ENCODE measurements around the gene GRK5.

DNA sequence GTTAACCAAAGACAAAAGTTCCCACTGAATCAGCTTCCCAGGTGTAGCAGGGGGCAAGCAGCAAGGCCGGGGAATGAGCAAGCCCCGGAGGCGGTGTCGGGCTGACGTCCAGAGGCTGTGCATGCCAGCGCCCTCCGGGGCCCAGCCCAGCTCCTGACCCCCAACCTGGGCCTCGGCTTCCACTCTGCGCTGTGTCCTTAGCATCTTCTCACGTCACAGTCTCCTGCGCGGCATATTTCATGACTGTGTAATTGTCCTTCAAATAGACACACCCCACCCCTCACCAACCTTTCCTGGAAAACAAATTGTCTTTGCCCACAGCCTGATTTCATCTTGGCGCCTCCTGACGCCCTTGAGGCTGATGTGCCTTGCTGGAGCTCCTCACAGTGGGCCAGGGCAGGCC lies 201.6 kb downstream of the GRK5 start:
- TF ChIP-seq, protein P1, sequence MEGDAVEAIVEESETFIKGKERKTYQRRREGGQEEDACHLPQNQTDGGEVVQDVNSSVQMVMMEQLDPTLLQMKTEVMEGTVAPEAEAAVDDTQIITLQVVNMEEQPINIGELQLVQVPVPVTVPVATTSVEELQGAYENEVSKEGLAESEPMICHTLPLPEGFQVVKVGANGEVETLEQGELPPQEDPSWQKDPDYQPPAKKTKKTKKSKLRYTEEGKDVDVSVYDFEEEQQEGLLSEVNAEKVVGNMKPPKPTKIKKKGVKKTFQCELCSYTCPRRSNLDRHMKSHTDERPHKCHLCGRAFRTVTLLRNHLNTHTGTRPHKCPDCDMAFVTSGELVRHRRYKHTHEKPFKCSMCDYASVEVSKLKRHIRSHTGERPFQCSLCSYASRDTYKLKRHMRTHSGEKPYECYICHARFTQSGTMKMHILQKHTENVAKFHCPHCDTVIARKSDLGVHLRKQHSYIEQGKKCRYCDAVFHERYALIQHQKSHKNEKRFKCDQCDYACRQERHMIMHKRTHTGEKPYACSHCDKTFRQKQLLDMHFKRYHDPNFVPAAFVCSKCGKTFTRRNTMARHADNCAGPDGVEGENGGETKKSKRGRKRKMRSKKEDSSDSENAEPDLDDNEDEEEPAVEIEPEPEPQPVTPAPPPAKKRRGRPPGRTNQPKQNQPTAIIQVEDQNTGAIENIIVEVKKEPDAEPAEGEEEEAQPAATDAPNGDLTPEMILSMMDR (IDR thresholded peaks at IDR 0.05), result no peak
- TF ChIP-seq POLR2A (IDR thresholded peaks at IDR 0.05), result no peak

Data from tibial nerve (tissue), 3 donors.